Measurements from ENCODE around the gene UGT3A2. TPM values are rescaled to one million over a fixed set of nuclear protein-coding genes. Genes with fewer than 3 reads are reported as not detected.

Gene UGT3A2
- total RNA-seq, 1 donor from 2014 or later, result not detected

DNA sequence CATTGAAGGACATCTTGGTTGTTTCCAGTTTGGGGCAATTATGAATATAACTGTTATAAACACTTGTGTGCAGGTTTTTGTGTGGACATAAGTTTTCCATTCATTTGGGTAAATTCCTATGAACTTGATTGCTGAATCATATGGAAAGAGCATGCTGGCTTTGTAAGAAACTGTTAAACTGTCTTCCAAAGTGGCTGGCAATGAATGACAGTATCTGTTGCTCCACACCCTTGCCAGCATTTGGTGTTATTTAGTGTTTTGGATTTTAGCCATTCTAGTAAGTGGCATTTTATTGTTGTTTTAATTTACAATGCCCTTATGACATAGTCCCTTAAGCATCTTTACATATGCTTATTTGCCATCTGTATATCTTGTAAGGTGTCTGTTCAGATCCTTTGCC, 29.8 kb upstream of the UGT3A2 start:
- Histone ChIP-seq H3K4me3 (no peak overlapping the region), H3K27ac (no peak overlapping the region), H3K36me3 (no peaks in the 10 kb centered on the region), H3K9me3 (no peaks in the 10 kb centered on the region), H3K27me3 (no peaks in the 10 kb centered on the region), H3K4me1 (no peaks in the 10 kb centered on the region)
- TF ChIP-seq, protein P1, sequence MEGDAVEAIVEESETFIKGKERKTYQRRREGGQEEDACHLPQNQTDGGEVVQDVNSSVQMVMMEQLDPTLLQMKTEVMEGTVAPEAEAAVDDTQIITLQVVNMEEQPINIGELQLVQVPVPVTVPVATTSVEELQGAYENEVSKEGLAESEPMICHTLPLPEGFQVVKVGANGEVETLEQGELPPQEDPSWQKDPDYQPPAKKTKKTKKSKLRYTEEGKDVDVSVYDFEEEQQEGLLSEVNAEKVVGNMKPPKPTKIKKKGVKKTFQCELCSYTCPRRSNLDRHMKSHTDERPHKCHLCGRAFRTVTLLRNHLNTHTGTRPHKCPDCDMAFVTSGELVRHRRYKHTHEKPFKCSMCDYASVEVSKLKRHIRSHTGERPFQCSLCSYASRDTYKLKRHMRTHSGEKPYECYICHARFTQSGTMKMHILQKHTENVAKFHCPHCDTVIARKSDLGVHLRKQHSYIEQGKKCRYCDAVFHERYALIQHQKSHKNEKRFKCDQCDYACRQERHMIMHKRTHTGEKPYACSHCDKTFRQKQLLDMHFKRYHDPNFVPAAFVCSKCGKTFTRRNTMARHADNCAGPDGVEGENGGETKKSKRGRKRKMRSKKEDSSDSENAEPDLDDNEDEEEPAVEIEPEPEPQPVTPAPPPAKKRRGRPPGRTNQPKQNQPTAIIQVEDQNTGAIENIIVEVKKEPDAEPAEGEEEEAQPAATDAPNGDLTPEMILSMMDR (IDR thresholded peaks at IDR 0.05), result no peak
- no peak for TF ChIP-seq POLR2A (IDR thresholded peaks at IDR 0.05)
- TF ChIP-seq POLR2AphosphoS5 (IDR thresholded peaks at IDR 0.05; ENCODE audit: insufficient read depth in 1 of 2, low read depth in 1 of 2), result no peak
- intact Hi-C loops (cut with DNase I), result no loop called here
- no peak for DNase-seq (ENCODE audit: extremely low spot score in 2 of 2)

DNA sequence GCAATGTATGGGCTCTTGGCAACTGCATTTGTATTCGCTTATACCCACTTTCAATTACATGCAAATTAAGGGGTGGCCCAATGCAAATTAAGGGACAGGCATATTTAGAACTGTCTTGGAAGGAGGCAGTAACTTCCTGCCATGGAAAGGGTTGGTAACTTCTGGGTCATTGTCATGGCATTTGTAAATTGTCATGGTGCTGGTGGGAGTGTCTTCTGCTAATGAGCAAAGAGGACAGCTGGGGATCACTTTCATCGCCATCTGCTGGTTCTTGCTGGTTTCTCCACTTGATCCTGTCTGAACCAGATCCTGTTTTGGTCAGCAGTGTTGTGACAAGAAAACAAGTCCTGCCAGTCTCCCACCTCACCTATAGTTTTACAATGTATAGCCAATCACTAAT, 23.3 kb upstream of the UGT3A2 start:
- Histone ChIP-seq H3K4me3 (no peak overlapping the region), H3K36me3 (no peaks in the 10 kb centered on the region), H3K4me1 (no peaks in the 10 kb centered on the region), H3K27me3 (no peaks in the 10 kb centered on the region), H3K27ac (no peak overlapping the region), H3K9me3 (no peaks in the 10 kb centered on the region)
- intact Hi-C loops (cut with DNase I), result no loop called here
- TF ChIP-seq POLR2AphosphoS5 (IDR thresholded peaks at IDR 0.05; ENCODE audit: insufficient read depth in 1 of 2, low read depth in 1 of 2) (no peak), POLR2A (IDR thresholded peaks at IDR 0.05) (no peak)
- TF ChIP-seq, protein P1 (IDR thresholded peaks at IDR 0.05), result no peak
- DNase-seq (ENCODE audit: extremely low spot score in 2 of 2), result no peak

DNA sequence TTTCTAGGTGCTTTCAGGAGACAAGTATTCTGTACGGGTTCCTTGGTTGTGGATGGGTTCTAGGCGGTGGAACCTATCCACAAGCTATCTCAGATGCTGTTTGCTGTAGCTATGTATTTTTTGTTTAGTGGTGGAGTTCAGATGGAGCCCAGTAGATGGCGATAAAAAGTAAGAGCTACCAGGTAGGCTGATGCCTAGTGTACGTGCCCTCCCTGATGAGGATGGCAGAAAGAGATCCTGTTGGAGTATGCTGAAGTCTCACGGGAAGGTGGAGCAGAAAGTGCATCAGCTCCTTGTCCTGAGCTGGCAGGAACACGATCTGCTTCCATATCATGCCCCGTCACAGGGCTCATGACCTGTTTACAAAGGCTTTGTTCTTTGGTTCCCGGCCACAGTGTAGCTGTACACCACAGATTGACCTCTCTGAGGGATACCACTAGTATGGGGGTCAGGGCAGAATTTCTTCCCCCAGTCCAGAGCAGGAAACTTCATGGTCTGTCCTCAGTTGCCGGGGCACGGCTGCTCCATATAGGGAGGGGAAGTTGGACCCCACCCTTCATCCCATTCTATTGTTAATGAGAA, 12.6 kb upstream of the UGT3A2 start:
- H3K4me3 ChIP-seq, result no peak overlapping the region
- H3K27ac ChIP-seq, result no peak overlapping the region
- no peaks in the 10 kb centered on the region for H3K27me3 ChIP-seq
- H3K36me3 ChIP-seq, result no peaks in the 10 kb centered on the region
- TF ChIP-seq, protein P1 (IDR thresholded peaks at IDR 0.05), result peak in 1 of 3 experiments; percentile 42
- no peak for TF ChIP-seq POLR2A (IDR thresholded peaks at IDR 0.05)
- no peaks in the 10 kb centered on the region for H3K9me3 ChIP-seq
- DNase-seq (ENCODE audit: extremely low spot score in 2 of 2), result no peak
- intact Hi-C loops (cut with DNase I), result no loop called here
- no peaks in the 10 kb centered on the region for H3K4me1 ChIP-seq

DNA sequence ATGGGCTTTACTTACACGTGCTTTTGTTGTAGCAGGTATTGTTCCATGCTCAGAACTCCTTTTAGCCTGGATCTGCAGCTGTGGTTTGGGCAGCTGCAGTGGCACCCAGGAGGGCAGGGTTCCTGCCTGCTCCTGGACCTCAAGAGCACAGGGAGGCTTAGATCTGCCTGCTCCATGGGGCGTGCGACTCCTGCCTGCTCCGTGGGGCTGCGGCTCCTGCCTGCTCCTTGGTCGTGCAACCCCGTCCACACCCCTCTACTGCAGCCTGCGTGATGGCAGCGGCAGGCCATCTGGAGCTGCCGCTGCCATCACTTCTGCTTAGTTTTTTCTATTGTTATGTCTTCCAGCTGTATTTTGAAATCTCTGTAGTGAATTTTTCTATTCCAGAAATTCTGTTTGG, 11.7 kb upstream of the UGT3A2 start:
- TF ChIP-seq POLR2AphosphoS5 (IDR thresholded peaks at IDR 0.05; ENCODE audit: insufficient read depth in 1 of 2, low read depth in 1 of 2), result no peak
- H3K27ac ChIP-seq, result no peak overlapping the region
- intact Hi-C loops (cut with DNase I), result no loop called here

DNA sequence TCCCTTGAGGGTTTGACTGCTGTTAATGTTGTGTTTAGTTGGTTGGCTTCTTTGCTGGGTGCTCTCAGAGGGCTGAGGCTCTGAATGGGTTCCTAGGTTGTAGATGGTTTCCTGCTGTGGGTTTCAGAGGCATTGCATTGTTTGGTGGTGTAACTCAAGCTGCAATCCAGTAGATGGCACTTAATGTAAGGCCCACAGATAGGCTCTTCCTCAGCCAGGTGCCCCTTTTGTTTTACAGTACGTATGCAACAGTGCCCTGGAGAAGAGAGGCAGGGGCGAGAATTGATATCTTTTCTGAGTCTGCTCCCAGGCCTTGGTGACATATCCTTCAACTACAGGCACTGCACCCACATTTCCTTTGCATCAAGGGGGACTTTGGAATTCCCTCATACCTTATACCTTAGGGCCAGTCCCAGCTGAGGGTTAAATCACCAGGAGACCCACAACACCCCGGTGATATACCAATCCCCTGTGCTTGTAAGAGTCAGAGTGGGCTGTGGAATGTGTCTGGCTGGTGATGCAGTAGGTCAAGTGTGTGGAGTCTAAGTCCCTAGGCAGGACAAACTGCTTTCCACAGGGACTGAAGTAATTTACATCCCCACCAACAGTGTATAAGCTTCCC, 7.0 kb upstream of the UGT3A2 start:
- Histone ChIP-seq H3K27me3 (no peaks in the 10 kb centered on the region), H3K4me1 (no peaks in the 10 kb centered on the region), H3K36me3 (no peaks in the 10 kb centered on the region), H3K9me3 (no peaks in the 10 kb centered on the region), H3K27ac (no peak overlapping the region), H3K4me3 (no peak overlapping the region)
- intact Hi-C loops (cut with DNase I), result no loop called here
- TF ChIP-seq POLR2A (IDR thresholded peaks at IDR 0.05) (no peak), POLR2AphosphoS5 (IDR thresholded peaks at IDR 0.05; ENCODE audit: insufficient read depth in 1 of 2, low read depth in 1 of 2) (no peak)
- DNase-seq (ENCODE audit: extremely low spot score in 2 of 2), result no peak

More for the DNA sequence above, 11.7 kb upstream of the UGT3A2 start:
- Histone ChIP-seq H3K9me3 (no peaks in the 10 kb centered on the region), H3K36me3 (no peaks in the 10 kb centered on the region), H3K4me1 (no peaks in the 10 kb centered on the region), H3K27me3 (no peaks in the 10 kb centered on the region), H3K4me3 (no peak overlapping the region)
- DNase-seq (ENCODE audit: extremely low spot score in 2 of 2), result no peak
